Amniotic stem cell (primary cell): ENCODE measurements around the gene BRIX1.
"Not testable (repeated sequence)": the region's sequence is repeated elsewhere in the genome, so short reads cannot be mapped to it uniquely, and the experiment has no call there.

ENCODE experiments used
- DNase-seq: peaks from one replicate; lab custom pipeline; 2025; lab: John Stamatoyannopoulos, UW

Gene BRIX1

DNA sequence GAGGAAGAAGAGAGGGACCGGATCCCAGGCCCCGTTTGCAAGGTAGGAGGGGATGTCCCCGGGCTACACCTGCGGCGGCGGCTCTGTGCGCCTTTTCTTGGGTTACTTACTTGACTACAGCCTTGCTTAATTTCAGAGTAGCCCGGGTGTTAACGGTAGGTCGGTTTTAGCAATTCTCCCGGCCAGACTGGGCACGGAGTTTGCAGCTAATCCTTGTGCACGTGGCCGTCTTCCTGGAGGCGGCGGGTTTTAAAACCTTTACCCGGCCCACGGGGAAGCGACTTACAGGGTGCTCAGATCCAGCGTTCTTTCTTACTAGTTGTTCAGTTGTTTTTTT lies 313 bp downstream of the BRIX1 start:
- no peak for DNase-seq

- DNase-seq: no peak
These were observed 1.0 kb downstream of the BRIX1 start for GRCh38 chr5:34916518-34916917.

GRCh38 chr5:34918025-34918424 lies 2.5 kb downstream of the BRIX1 start:
- DNase-seq: no peak

- DNase-seq: no peak
These were observed 3.6 kb downstream of the BRIX1 start for GRCh38 chr5:34919077-34919476.

DNA sequence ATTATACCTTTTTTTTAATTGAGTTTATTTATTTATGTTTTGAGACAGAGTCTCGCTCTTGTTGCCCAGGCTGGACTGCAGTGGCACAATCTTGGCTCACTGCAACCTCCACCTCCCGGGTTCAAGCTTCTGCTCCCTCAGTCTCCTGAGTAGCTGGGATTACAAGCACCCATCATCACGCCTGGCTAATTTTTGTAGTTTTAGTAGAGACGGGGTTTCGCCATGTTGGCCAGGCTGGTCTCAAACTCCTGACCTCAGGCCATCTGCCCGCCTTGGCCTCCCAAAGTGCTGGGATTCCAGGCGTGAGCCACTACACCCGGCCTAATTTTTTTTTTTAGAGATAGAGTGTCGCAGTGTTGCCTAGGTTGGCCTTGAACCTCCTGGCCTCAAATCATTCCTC lies 7.7 kb downstream of the BRIX1 start:
- DNase-seq: not testable (repeated sequence)

- DNase-seq: peak; percentile 80
These were observed 8.4 kb downstream of the BRIX1 start for GRCh38 chr5:34923694-34924461.

GRCh38 chr5:34924462-34924765 lies 8.9 kb downstream of the BRIX1 start:
- DNase-seq: no peak

GRCh38 chr5:34926318-34926888 lies 10.9 kb downstream of the BRIX1 start:
- no peak for DNase-seq

DNA sequence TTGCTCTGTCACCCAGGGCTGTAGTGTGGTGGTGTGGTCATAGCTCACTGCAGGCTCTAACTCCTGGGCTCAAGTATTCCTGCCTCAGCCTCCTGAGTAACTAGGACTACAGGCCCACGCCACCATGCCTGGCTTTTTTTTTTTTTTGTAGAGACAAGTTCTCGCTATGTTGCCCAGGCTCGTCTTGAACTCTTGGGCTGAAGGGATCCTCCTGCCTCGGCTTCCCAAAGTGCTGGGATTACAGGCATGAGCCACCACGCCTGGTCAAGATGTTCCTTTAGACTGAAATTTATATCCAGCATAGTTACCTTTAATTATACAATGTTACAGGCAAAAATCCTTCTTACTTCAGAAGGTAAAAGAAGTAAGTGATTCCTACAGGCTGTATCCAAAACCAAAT lies 12.3 kb downstream of the BRIX1 start:
- DNase-seq: no peak

DNA sequence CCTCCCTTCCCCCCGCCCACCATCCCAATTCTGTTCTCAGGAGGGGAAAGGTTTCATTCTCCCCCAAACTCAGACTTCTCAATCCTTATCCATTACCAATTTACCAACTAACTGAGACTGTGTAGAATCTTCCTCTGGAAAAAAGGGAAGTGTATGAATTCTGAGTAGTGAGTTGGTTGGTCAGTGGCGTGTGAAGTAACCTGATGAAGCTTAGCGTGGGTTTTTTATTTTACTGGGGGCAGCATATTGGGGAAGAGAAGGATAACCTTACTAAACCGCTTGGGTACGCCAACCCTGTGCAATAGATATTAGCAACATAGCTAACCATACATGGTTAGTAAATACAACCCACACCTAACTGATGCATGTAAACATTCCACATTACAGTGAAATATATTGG lies 12.8 kb downstream of the BRIX1 start:
- no peak for DNase-seq

DNA sequence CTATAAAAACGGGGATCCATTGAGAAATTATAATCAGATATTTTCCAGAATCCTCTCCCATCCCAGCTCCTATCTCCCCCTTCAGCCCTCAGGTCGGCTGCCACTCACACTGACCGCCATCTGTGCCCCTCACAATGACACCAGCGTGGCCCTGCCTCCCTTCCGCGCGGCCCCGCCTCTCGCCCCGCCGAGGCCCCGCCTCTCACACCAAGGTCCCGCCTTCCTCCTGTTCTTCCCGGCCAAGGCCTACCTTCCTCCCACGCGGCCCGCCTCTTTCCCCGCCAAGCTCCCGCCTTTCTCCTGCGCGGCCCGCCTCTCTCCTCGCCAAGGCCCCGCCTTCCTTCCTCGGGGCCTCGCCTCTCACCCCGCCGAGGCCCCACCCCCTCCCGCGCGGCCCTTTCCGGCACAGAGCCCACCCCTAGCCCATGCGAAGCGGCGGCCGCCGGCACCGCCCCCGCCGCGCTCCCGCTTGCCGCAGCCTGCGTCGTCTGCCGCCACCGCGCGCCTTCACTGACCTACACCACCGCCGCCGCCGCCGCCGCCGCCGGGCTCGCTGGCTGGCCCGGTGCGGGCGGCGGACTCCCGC lies 13.7 kb downstream of the BRIX1 start, which contains the start of gene DNAJC21:
Gene DNAJC21 (plus strand): TSS at position 426 of the 586 bp plus-strand sequence. CDS start 261 bp downstream, outside the sequence.
- peak; percentile 89 for DNase-seq

- DNase-seq: peak; percentile 39
These were observed 14.4 kb downstream of the BRIX1 start for GRCh38 chr5:34929720-34930461.

GRCh38 chr5:34930462-34930844 lies 14.9 kb downstream of the BRIX1 start:
- no peak for DNase-seq

DNA sequence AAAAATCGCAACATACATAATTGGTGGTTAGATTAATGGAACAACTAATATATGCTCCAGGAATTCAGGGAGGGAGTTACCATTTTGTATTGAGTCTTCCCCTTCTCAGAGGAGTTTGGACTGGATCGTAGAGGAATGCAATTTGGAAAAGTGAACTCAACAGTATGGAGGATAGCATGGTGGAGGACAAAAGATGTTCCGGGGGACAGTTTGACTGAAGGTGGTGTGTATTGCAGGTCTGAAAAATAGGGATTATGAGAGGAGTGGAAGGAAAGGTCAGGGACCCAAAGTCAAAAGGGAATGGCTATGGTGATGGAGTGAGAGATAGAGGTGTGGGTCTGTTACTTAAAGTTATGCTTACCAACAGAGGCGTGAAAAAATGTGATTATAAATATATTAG lies 15.4 kb downstream of the BRIX1 start:
- DNase-seq: no peak

- DNase-seq: no peak
These were observed 17.4 kb downstream of the BRIX1 start for GRCh38 chr5:34932947-34933346.

GRCh38 chr5:34941936-34942335 lies 26.4 kb downstream of the BRIX1 start:
- no peak for DNase-seq

DNA sequence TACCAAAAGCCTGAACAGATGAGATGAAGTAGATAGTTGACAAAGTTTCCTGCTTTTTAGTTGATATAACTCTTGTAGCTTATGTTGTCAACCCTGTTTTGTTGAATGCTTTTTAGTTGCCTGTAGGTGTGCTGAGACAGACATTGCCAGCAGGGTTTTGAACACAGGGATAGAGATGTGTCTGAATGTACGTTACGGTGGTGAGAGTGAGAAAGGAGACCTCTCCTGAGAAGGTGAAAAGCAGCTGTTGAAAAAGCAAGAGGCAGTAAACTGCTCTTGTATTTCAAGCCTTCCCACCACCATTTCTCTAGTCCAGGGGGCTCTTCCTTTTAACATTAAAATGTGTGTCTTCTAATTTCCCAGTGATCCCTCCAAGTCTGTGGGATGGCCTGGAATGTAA lies 28.5 kb downstream of the BRIX1 start:
- DNase-seq: no peak

GRCh38 chr5:34944460-34945047 lies 29.0 kb downstream of the BRIX1 start:
- no peak for DNase-seq

- DNase-seq: no peak
These were observed 41.8 kb downstream of the BRIX1 start for GRCh38 chr5:34957321-34957720.

DNA sequence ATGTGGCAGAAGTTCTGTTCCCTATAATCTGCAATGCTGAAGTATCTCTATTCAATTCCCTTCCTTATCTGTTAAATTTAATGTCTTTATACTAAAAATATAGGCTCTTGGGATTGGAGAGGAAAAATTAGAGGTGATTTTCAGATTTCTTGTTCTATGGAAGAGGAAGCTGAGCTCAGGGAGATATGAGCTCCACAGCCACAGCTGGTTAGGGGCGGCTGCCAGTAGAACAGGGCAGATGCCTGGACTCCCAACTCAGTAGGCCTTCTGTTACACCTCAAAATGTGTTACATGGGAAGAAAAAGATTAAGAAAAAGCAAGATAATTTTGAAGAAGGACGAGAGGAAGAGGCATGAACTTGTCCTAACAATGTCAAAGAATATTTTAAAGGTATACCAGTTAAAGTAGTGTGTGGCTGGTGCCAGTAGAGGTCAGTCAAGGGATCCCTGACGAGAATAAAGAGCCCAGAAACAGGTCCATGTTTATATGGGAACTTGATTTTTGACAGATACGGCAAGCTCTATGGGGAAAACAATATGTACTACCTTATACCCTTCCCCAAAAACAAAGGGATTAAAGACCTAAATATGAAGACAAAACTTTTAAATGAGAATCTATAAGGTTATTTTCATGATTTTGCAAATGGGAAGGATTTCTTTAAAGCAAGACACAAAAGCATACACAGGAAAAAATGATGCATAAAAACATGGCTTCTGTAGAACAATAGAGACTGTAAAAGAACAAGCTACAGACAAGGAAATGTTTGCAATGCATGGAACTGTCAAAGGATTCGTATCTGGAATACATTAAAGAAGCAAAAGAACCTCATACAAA lies 42.6 kb downstream of the BRIX1 start:
- no peak for DNase-seq

DNA sequence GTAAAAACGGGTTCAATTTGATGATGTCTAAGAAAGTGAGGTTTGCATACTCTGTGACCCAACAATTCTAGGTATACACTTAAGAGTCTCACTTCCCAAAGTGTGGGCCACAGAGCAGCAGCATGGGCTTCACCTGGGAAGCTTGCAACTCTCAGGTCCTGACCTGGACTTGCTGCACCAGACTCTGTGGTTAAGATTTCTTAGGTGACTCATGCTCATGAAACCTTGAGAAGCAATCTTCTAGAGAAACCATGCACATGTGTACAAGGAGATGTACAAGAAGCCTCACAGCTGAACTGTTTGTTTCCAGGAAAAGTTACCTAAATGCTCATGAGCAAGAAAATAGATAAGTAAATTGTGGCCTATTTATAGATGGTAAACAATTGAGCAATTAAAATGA lies 43.8 kb downstream of the BRIX1 start:
- DNase-seq: no peak

GRCh38 chr5:34967540-34967939 lies 52.0 kb downstream of the BRIX1 start:
- no peak for DNase-seq
